ENCODE measurements around the gene ATP5ME.
"Not testable (repeated sequence)": the region's sequence is repeated elsewhere in the genome, so short reads cannot be mapped to it uniquely, and the experiment has no call there.

ATP5ME gene

GRCh38 chr4:653831-654502 is 20.1 kb downstream of the ATP5ME start:
- no peak for DNase-seq

GRCh38 chr4:653080-653821 is 20.8 kb downstream of the ATP5ME start:
- no peak for DNase-seq

GRCh38 chr4:651884-652642 is 22.0 kb downstream of the ATP5ME start:
- DNase-seq, result no peak

- DNase-seq, result no peak
These were observed 22.9 kb downstream of the ATP5ME start for GRCh38 chr4:650951-651883.

GRCh38 chr4:650461-650860 is 23.6 kb downstream of the ATP5ME start:
- no peak for DNase-seq

GRCh38 chr4:649751-650310 is 24.2 kb downstream of the ATP5ME start:
- DNase-seq, result no peak

- no peak for DNase-seq
These were observed 24.8 kb downstream of the ATP5ME start for GRCh38 chr4:649293-649625.

GRCh38 chr4:648579-649292 is 25.3 kb downstream of the ATP5ME start:
- no peak for DNase-seq

GRCh38 chr4:647481-647880 is 26.6 kb downstream of the ATP5ME start:
- no peak for DNase-seq

- DNase-seq, result peak; percentile 53
These were observed 27.6 kb downstream of the ATP5ME start for GRCh38 chr4:646460-646859.

- not testable (repeated sequence) for DNase-seq
These were observed 31.7 kb downstream of the ATP5ME start for GRCh38 chr4:642366-642765.

GRCh38 chr4:637536-638280 is 36.4 kb downstream of the ATP5ME start:
- DNase-seq, result no peak

- DNase-seq, result no peak
These were observed 37.4 kb downstream of the ATP5ME start for GRCh38 chr4:636628-637159.

- no peak for DNase-seq
These were observed 38.0 kb downstream of the ATP5ME start for GRCh38 chr4:635851-636627.

GRCh38 chr4:635066-635835 is 38.8 kb downstream of the ATP5ME start:
- not testable (repeated sequence) for DNase-seq

GRCh38 chr4:634599-634985 is 39.5 kb downstream of the ATP5ME start:
- DNase-seq, result no peak

- DNase-seq, result no peak
These were observed 40.0 kb downstream of the ATP5ME start for GRCh38 chr4:633976-634598.

- DNase-seq, result no peak
These were observed 40.7 kb downstream of the ATP5ME start for GRCh38 chr4:633406-633805.

GRCh38 chr4:632926-633325 is 41.1 kb downstream of the ATP5ME start:
- DNase-seq, result no peak

Data from activated CD4-positive, alpha-beta T cell treated with anti-CD3 and anti-CD28 coated beads for 48 hours (primary cell).